Pancreas (tissue), 10 donors: ENCODE measurements around the gene CXADR. TPM values are rescaled to one million over a fixed set of nuclear protein-coding genes. Genes with fewer than 3 reads are reported as not detected.

Experiments
- ATAC-seq, 4 donors: fragments of 200-7000 bp; cut with Tn5 transposase; one replicate each; pipeline versions ENCODE4 v1.8.0 to v1.9.1; 2020; ENCODE audit warnings: mild to moderate bottlenecking in 4 of 4, moderate library complexity in 4 of 4
- DNase-seq, 6 donors: peaks; one replicate each; pipeline ENCODE4 v3.0.0-alpha.2; 2020
- FAIRE-seq: peaks from 2 replicates; lab custom pipeline; 2012; peaks lifted over from hg19 to GRCh38; lab: Jason Lieb, UNC
- H3K27ac ChIP-seq, 4 donors: fragments of 200-600 bp; sonication (generic); 1 replicate in 3 of 4; 2 replicates in 1 of 4; pipeline versions ENCODE4 v1.5.0 to v1.8.0; 2020
- H3K27me3 ChIP-seq, 4 donors: fragments of 200-600 bp; one replicate each; pipeline ENCODE4 v1.8.0; 2021
- H3K36me3 ChIP-seq, 3 donors: fragments of 200-600 bp; sonication (generic) in 1 of 3; one replicate each; pipeline versions ENCODE4 v1.5.0 to v1.8.0; 2020 to 2021
- H3K4me1 ChIP-seq, 3 donors: fragments of 200-600 bp; one replicate each; pipeline ENCODE4 v1.8.0; 2021
- H3K4me3 ChIP-seq, 4 donors: fragments of 200-600 bp; sonication (generic) in 2 of 4; one replicate each; pipeline versions ENCODE4 v1.5.0 to v1.8.0; 2020 to 2021
- H3K9me3 ChIP-seq, 4 donors: fragments of 200-600 bp; one replicate each; pipeline ENCODE4 v1.8.0; 2021
- WGBS, 2 donors: extraction: QIAGEN DNeasy Blood & Tissue Kit; methylation state at CpG; one replicate each; pipeline ENCODE4 v1.1.7; 2013; 5-methylcytosine and 5-hydroxymethylcytosine counted together
- intact Hi-C, 3 donors: fragments of 100-400 bp; cut with DNase I; formaldehyde crosslinking; loops; one replicate each; pipeline versions ENCODE4 v1.11.1 to v1.14.2; 2022
- polyA plus RNA-seq, 2 donors: library from polyadenylated mRNA; stranded (reverse); fragments of 200-250 nt; gene quantifications; one replicate each; pipeline ENCODE4 v1.2.3, GENCODE V29; 2013
- total RNA-seq, 6 donors: library from RNA; stranded (reverse); fragmentation: NEBNext Ultra II Directional in 4 of 6; extraction: Animal tissue kit (Norgen Biotek cat#: 25700) in 4 of 6; gene quantifications; one replicate each; pipeline versions ENCODE4 v1.2.1 to v1.2.4, GENCODE V29; 2021 to 2023
- TF ChIP-seq, protein P1 (sequence below), 4 donors: fragments of 200-600 bp; sonication (generic) in 3 of 4; IDR thresholded peaks; one replicate each; pipeline versions ENCODE4 v1.5.0 to v1.8.0; 2021; ENCODE audit warnings: antibody characterized with exemption in 4 of 4
- donor health status: healthy with polysubstance abuse.
- donor health status: DM: no; HTN: no; CAD: no; lungs with moderate emphysema.
- donor health status: DM: no; HTN: no; CAD: no.
- donor health status: control.
- donor health status: control.
- donor health status: Bipolar disorder and iron deficiency.
- donor health status: DM: yes; HTN: yes; CAD: no.
- donor health status: DM: no; HTN: no; CAD: no.
- donor health status: DM: no; HTN: no; CAD: no.
- donor health status: DM: yes; HTN: yes; CAD: no.

Gene CXADR
- total and polyA plus RNA-seq, 8 donors: 5.1 to 24.8 (median 15.1) TPM

DNA sequence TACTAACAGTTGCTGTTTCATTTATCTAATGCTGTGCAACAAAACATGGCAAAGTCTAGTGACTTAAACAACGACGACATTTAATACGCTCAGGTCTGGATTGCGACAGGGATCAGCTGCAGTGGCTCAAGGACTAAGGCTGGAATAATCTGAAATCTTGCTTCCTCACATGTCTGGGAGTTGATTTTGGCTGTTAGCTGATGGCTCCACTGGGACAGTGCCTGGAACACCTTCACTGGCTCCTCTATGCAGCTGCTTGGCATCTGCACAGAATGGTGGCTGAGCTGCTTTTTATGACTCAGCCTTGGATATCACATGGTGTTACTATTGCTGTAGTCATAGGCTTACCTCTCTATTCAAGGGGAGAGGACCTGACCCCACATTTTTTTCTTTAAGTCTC lies 123.9 kb downstream of the CXADR start:
- H3K4me1 ChIP-seq: no peaks in the 10 kb centered on the region
- ATAC-seq: no peak
- H3K36me3 ChIP-seq: no peaks in the 10 kb centered on the region
- DNase-seq: no peak
- no peak overlapping the region for H3K4me3 ChIP-seq
- no peaks in the 10 kb centered on the region for H3K27me3 ChIP-seq
- WGBS, 2 donors: 67 to 91% methylated on average over 4 of the region's 4 CpGs
- no peaks in the 10 kb centered on the region for H3K9me3 ChIP-seq
- intact Hi-C loops: no loop called here
- no peak for FAIRE-seq
- TF ChIP-seq, protein P1, sequence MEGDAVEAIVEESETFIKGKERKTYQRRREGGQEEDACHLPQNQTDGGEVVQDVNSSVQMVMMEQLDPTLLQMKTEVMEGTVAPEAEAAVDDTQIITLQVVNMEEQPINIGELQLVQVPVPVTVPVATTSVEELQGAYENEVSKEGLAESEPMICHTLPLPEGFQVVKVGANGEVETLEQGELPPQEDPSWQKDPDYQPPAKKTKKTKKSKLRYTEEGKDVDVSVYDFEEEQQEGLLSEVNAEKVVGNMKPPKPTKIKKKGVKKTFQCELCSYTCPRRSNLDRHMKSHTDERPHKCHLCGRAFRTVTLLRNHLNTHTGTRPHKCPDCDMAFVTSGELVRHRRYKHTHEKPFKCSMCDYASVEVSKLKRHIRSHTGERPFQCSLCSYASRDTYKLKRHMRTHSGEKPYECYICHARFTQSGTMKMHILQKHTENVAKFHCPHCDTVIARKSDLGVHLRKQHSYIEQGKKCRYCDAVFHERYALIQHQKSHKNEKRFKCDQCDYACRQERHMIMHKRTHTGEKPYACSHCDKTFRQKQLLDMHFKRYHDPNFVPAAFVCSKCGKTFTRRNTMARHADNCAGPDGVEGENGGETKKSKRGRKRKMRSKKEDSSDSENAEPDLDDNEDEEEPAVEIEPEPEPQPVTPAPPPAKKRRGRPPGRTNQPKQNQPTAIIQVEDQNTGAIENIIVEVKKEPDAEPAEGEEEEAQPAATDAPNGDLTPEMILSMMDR (IDR thresholded peaks at IDR 0.05): no peak
- no peak overlapping the region for H3K27ac ChIP-seq

DNA sequence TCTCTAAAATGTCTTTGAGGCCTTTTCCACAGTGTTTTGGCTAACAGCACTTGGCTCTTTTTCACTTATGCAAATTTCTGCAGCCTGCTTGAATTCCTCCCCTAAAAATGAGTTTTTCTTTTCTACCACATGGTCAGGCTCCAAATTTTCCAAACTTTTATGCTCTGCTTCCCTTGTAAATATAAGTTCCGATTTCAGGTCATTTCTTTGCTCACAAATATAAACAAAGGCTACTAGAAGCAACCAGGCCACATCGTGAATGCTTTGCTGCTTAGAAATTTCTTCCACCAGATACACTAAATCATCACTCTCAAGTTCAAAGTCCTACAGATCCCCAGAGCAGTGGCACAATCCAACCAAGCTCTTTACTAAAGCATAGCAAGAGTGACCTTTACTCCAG lies 128.0 kb downstream of the CXADR start:
- Histone ChIP-seq H3K4me3 (no peak overlapping the region), H3K27me3 (no peaks in the 10 kb centered on the region), H3K27ac (no peak overlapping the region), H3K9me3 (no peaks in the 10 kb centered on the region), H3K4me1 (no peaks in the 10 kb centered on the region), H3K36me3 (no peaks in the 10 kb centered on the region)
- ATAC-seq (no peak), FAIRE-seq (no peak), DNase-seq (no peak)
- 68 to 77% methylated on average over 2 of the region's 2 CpGs for WGBS, 2 donors
- TF ChIP-seq, protein P1 (IDR thresholded peaks at IDR 0.05): no peak
- intact Hi-C loops: no loop called here

Other genes with a start within 250 kb of the CXADR start
- 10 to 100 TPM in 3 of 6 donors, 1 to 10 TPM in 3; 8.8 to 12.4 (median 10.3) TPM for gene BTG3, start 99.9 kb downstream of the CXADR start, total RNA-seq
- gene BTG3, start 99.9 kb downstream of the CXADR start, polyA plus RNA-seq: 10 to 100 TPM; 23.0 to 36.3 TPM